ENCODE data around the gene BPIFB3. TPM values are rescaled to one million over a fixed set of nuclear protein-coding genes. Genes with fewer than 3 reads are reported as not detected.

Gene BPIFB3
- total RNA-seq, 4 donors from 2014 or later = not detected

DNA sequence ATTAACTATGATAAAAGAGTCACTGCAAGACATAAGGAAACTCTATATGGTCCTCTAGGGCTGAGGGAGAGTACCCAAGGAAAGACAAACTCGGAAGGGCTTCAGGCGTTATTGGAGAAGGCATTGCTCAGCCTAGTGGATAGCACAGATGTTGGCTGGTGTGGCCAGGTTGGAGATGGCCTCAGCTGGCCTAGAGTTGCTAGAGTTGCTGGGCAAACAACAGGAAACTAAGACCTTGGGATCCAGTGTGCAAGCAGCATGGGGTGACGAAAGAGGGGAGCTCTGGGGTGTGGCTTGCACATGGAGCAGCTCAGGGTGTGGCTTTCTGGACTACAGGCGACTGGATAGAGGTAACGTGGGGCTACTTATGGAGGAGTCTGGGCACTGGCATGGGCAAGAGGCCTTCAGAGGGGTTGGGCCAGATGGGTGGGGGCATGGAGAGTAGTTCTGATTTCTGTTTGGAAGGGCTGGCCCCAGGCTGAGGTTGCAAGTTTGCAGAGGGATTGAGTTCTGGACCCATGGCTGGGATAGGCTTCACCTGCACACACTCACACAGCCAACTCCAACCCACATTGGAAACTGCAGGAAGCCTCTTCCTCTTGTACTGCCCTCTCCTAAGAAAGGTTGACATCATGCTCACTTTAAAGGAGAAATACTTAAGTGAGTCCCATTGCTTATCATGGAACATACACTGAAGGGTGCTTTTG is 27.5 kb upstream of the BPIFB3 start:
- Histone ChIP-seq H3K27ac (no peak overlapping the region), H3K27me3 (peaks cover 0 to 6% (median 0%) of the 10 kb centered on the region in 3 donors), H3K4me1 (no peaks in the 10 kb centered on the region), H3K36me3 (no peaks in the 10 kb centered on the region), H3K9me3 (no peaks in the 10 kb centered on the region), H3K4me3 (no peak overlapping the region)
- in situ Hi-C loops (cut with MboI; ENCODE audit: low sequenced_read_pairs in 4 of 4) = no loop called here
- intact Hi-C loops (cut with DNase I; ENCODE audit: low total_unique reads) = no loop called here
- ATAC-seq (no peak), DNase-seq (no peak)
- TF ChIP-seq POLR2A (IDR thresholded peaks at IDR 0.05) = no peak
- TF ChIP-seq, protein P1, sequence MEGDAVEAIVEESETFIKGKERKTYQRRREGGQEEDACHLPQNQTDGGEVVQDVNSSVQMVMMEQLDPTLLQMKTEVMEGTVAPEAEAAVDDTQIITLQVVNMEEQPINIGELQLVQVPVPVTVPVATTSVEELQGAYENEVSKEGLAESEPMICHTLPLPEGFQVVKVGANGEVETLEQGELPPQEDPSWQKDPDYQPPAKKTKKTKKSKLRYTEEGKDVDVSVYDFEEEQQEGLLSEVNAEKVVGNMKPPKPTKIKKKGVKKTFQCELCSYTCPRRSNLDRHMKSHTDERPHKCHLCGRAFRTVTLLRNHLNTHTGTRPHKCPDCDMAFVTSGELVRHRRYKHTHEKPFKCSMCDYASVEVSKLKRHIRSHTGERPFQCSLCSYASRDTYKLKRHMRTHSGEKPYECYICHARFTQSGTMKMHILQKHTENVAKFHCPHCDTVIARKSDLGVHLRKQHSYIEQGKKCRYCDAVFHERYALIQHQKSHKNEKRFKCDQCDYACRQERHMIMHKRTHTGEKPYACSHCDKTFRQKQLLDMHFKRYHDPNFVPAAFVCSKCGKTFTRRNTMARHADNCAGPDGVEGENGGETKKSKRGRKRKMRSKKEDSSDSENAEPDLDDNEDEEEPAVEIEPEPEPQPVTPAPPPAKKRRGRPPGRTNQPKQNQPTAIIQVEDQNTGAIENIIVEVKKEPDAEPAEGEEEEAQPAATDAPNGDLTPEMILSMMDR (IDR thresholded peaks at IDR 0.05 in 4 of 5, conservative IDR thresholded peaks at IDR 0.05 in 1 of 5) = no peak

DNA sequence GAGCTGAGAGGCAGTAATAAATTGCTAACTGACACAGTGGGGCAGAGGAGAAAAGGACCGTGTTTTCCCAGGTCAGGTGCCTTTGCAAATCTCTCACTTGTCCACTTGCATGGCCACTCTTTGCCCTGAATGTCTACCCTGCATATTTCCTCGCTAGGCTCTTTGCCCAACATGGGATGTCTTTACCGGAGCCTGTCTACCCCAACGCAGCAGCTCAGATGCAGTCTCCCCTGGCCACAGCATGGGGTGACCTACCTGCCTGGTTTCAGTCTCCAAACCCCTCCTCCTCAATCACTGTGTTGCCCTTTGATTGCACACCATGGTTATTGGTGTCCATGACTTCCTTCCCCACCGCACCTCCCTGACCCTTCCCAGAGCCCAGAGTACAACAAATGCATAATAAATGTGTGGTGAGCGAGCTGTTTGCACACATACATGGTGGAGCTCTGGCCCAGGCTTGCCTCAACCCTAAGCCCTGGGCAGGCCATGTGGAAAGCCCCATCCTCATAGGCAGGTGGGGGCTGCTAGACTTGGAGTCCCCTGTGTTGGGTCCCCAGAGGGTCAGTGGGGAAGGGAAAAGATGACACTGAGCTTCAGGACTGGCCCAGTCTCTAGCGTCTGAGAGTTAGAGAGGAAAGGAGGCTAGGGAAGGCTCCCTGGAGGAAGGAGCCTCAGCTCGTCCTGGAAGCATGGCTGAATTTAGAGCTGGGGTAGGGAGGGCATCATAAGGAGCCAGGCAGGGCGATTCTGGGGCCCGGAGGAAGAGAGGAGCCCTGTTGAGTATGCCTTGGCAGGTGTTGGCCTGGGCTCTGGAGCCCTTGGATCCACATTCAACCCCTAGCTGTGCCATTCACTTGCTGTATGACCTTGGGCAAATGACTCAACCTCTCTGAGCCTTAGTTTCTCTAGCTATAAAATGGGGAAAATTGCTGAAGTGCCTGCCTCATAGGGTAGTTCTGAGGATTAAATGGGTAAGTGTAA is 26.6 kb upstream of the BPIFB3 start:
- H3K27me3 ChIP-seq = peaks cover 0 to 6% (median 0%) of the 10 kb centered on the region in 3 donors
- no peak for DNase-seq
- no peak overlapping the region for H3K4me3 ChIP-seq
- ATAC-seq = no peak
- H3K9me3 ChIP-seq = no peaks in the 10 kb centered on the region
- in situ Hi-C loops (cut with MboI; ENCODE audit: low sequenced_read_pairs in 4 of 4) = no loop called here
- intact Hi-C loops (cut with DNase I; ENCODE audit: low total_unique reads) = no loop called here
- H3K4me1 ChIP-seq = no peaks in the 10 kb centered on the region
- H3K36me3 ChIP-seq = no peaks in the 10 kb centered on the region
- TF ChIP-seq, protein P1 (IDR thresholded peaks at IDR 0.05 in 4 of 5, conservative IDR thresholded peaks at IDR 0.05 in 1 of 5) = no peak
- TF ChIP-seq POLR2A (IDR thresholded peaks at IDR 0.05) = no peak
- no peak overlapping the region for H3K27ac ChIP-seq

DNA sequence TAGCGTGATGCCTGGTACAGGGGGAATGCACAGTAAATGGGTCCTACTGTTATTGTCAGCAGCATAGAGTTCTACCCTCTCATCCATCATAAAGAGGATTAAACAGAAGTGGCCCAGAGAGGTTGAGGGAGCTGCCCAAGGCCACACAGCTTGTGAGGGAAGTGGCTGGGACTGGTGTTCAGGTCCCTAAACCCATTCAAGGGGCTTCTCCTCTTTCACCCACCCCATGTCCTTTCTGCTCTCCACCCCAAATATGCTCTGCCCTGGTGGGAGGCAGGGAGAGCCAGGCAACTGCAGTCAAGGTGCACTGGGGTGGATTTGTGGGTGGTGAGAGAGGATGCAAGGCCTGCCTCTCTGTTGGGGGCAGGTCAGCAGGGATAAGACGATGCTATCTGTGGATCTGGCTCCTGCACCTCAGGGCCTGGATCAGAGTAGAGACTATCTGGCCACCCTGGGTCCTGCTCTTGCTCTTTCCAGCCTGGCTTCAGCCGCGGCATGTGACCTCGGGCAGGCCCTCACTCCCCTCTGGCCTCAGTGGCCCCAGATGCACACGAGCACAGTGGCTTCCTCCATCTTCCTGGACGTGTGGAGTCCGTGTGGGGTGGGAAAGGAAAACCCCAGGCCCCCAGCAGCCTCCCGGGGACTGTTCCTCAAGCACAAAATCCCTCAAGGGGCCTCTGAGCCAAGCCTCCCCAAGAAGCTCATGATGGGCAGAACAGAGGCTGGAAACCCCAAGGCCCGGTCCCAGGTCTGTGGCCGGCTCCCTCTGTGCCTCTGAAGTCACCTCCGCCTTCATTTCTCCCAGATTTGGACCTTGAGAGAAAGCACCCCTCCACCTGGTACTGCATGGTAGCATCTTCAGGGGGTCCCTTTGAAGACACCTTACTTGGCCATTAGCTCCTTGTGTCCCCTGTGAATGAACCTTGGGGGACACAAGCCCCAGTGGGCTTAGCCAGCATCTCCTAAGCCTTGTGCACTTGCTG is 25.6 kb upstream of the BPIFB3 start:
- no peaks in the 10 kb centered on the region for H3K36me3 ChIP-seq
- in situ Hi-C loops (cut with MboI; ENCODE audit: low sequenced_read_pairs in 4 of 4) (no loop called here), intact Hi-C loops (cut with DNase I; ENCODE audit: low total_unique reads) (no loop called here)
- H3K4me1 ChIP-seq = no peaks in the 10 kb centered on the region
- no peaks in the 10 kb centered on the region for H3K9me3 ChIP-seq
- DNase-seq (no peak), ATAC-seq (no peak)
- H3K27me3 ChIP-seq = peaks cover 0 to 6% (median 0%) of the 10 kb centered on the region in 3 donors
- H3K27ac ChIP-seq = no peak overlapping the region
- TF ChIP-seq, protein P1 (IDR thresholded peaks at IDR 0.05 in 4 of 5, conservative IDR thresholded peaks at IDR 0.05 in 1 of 5) = no peak
- TF ChIP-seq POLR2A (IDR thresholded peaks at IDR 0.05) = no peak
- no peak overlapping the region for H3K4me3 ChIP-seq

DNA sequence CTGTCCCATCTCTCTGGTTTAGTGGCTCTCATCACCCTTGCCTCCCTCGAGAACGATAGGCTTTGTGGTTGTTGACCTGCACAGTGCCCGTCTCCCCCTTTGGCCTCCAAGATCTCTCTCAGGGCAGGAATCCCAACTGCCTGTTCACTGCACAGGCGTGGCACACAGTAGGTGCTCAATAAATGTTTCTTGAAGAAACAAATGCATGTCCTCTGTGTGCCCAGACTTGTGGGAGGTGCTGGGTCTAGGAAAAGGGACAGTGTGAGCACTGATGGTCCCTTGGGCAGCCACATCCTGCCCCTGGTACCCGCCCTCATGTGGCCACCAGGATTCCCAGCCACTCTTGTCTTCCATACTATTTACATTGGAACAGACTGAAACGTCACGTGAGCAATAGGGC is 24.8 kb upstream of the BPIFB3 start:
- H3K4me1 ChIP-seq = no peaks in the 10 kb centered on the region
- no peak for DNase-seq
- TF ChIP-seq, protein P1 (IDR thresholded peaks at IDR 0.05 in 4 of 5, conservative IDR thresholded peaks at IDR 0.05 in 1 of 5) = no peak
- no peak for TF ChIP-seq POLR2A (IDR thresholded peaks at IDR 0.05)
- H3K9me3 ChIP-seq = no peaks in the 10 kb centered on the region
- no peak overlapping the region for H3K27ac ChIP-seq
- intact Hi-C loops (cut with DNase I; ENCODE audit: low total_unique reads) (no loop called here), in situ Hi-C loops (cut with MboI; ENCODE audit: low sequenced_read_pairs in 4 of 4) (no loop called here)
- ATAC-seq = no peak
- H3K36me3 ChIP-seq = no peaks in the 10 kb centered on the region
- H3K4me3 ChIP-seq = no peak overlapping the region
- H3K27me3 ChIP-seq = peaks cover 0 to 6% (median 0%) of the 10 kb centered on the region in 3 donors

All from gastrocnemius medialis (tissue), 4 donors.